GM12878 (cell line): ENCODE data around the gene ERCC5. TPM values are rescaled to one million over a fixed set of nuclear protein-coding genes. Genes with fewer than 3 reads are reported as not detected.

Experiments used
- JUND ChIP-seq: IDR thresholded peaks from 2 replicates; pipeline ENCODE4 v1.6.1; 2012; ENCODE audit warnings: low read depth, mild to moderate bottlenecking, low read length, improper control_type of control experiment, moderate library complexity
- RAD21 ChIP-seq: IDR thresholded peaks from 2 replicates; pipeline ENCODE4 v1.6.1; 2011; ENCODE audit warnings: mild to moderate bottlenecking, low read depth, low read length, moderate library complexity; ENCODE audit not compliant: insufficient read depth
- RCOR1 ChIP-seq: conservative IDR thresholded peaks from 2 replicates; pipeline ENCODE4 v1.6.1; 2012; ENCODE audit warnings: low read depth, low read length, improper control_type of control experiment
- RFX5 ChIP-seq: IDR thresholded peaks from 2 replicates; pipeline ENCODE4 v1.6.1; 2011; ENCODE audit warnings: low read depth, low read length, improper control_type of control experiment
- SMAD1 ChIP-seq: fragments of 450-650 bp; IDR thresholded peaks from 2 replicates; pipeline ENCODE4 v1.6.1; 2018; ENCODE audit warnings: mild to moderate bottlenecking, low read depth; ENCODE audit not compliant: partially characterized antibody
- TCF12 ChIP-seq: IDR thresholded peaks from 2 replicates; pipeline ENCODE4 v1.6.1; 2011; ENCODE audit warnings: low read depth, mild to moderate bottlenecking, low read length
- polyA plus RNA-seq, 11 experiments: library from polyadenylated mRNA; depleted of rRNA in 4 of 11; unstranded in 6 of 11; stranded (reverse) in 5 of 11; fragments of >200 nt; fragmentation: Nextera tagmentation in 4 of 11; fragmentation: Illumina TruSeq in 1 of 11; extraction: Ambion mirVana in 4 of 11; extraction: Trizol in 1 of 11; gene quantifications; 1 replicate in 1 of 11; 2 replicates in 10 of 11; pipeline versions ENCODE4 v1.2.1 to v1.2.3, GENCODE V29; 2011 to 2016; ENCODE audit warnings: inconsistent platforms in 2 of 11, missing spikeins in 2 of 11, low read depth in 1 of 11
- total RNA-seq, 4 experiments: library from RNA; depleted of rRNA in 3 of 4; stranded (reverse); fragments of >200 nt in 3 of 4; fragmentation: Illumina TruSeq in 1 of 4; extraction: Trizol in 1 of 4; gene quantifications; 2 replicates each; pipeline versions ENCODE4 v1.2.1 to v1.2.3, GENCODE V29; 2013 to 2021
- TF ChIP-seq, protein P1 (sequence below): IDR thresholded peaks from 2 replicates; pipeline ENCODE4 v1.6.1; 2012; ENCODE audit warnings: improper control_type of control experiment, low read depth, low read length; ENCODE audit not compliant: insufficient replicate concordance
- TF ChIP-seq, protein P2 (sequence below): fragments of 450-650 bp; IDR thresholded peaks from 2 replicates; pipeline ENCODE4 v1.6.1; 2017; ENCODE audit warnings: mild to moderate bottlenecking, moderate library complexity

ERCC5 gene
- total and polyA plus RNA-seq, 10 of the 15 experiments (the other 5 are each of a cell fraction or from before 2014, with no cell fraction given): 11.7 to 59.2 (median 41.6) TPM

DNA sequence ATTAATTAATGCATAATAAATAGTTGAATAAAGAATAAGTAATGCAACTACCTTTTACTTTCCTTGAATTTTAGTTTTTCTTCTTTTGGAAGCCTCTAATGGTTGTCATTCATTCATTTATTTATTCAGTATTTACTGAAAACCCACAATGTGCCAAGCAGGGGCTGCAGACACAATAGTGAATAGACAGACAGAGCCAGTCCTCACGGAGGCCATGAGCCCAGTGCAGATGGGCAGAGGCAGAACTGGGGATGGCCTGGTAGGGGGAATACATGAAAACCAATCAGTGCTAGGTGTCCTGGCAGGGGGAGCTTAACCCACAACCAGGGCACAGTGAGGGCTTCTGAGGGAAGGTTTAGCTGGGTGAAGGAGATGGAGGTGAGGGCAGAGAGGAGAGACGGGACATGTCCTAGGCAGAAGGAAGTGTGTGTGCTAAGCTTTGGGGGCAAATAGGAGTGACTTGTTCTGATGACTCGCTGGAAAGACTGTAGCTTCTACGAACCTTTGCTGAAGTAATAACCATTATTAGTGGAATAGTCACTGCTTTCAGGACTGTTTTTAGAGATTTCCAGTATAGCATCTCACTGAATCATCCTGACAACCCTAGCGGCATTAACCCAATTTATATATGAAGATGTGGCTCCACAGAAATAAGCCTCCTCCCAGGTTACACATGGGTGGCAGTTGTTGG lies 55.9 kb downstream of the ERCC5 start (continued):
- TF ChIP-seq, protein P1, sequence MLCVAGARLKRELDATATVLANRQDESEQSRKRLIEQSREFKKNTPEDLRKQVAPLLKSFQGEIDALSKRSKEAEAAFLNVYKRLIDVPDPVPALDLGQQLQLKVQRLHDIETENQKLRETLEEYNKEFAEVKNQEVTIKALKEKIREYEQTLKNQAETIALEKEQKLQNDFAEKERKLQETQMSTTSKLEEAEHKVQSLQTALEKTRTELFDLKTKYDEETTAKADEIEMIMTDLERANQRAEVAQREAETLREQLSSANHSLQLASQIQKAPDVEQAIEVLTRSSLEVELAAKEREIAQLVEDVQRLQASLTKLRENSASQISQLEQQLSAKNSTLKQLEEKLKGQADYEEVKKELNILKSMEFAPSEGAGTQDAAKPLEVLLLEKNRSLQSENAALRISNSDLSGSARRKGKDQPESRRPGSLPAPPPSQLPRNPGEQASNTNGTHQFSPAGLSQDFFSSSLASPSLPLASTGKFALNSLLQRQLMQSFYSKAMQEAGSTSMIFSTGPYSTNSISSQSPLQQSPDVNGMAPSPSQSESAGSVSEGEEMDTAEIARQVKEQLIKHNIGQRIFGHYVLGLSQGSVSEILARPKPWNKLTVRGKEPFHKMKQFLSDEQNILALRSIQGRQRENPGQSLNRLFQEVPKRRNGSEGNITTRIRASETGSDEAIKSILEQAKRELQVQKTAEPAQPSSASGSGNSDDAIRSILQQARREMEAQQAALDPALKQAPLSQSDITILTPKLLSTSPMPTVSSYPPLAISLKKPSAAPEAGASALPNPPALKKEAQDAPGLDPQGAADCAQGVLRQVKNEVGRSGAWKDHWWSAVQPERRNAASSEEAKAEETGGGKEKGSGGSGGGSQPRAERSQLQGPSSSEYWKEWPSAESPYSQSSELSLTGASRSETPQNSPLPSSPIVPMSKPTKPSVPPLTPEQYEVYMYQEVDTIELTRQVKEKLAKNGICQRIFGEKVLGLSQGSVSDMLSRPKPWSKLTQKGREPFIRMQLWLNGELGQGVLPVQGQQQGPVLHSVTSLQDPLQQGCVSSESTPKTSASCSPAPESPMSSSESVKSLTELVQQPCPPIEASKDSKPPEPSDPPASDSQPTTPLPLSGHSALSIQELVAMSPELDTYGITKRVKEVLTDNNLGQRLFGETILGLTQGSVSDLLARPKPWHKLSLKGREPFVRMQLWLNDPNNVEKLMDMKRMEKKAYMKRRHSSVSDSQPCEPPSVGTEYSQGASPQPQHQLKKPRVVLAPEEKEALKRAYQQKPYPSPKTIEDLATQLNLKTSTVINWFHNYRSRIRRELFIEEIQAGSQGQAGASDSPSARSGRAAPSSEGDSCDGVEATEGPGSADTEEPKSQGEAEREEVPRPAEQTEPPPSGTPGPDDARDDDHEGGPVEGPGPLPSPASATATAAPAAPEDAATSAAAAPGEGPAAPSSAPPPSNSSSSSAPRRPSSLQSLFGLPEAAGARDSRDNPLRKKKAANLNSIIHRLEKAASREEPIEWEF: no peak
- TF ChIP-seq RCOR1 (no peak), TCF12 (no peak), RAD21 (no peak), RFX5 (no peak), SMAD1 (no peak), JUND (no peak)
- TF ChIP-seq, protein P2, sequence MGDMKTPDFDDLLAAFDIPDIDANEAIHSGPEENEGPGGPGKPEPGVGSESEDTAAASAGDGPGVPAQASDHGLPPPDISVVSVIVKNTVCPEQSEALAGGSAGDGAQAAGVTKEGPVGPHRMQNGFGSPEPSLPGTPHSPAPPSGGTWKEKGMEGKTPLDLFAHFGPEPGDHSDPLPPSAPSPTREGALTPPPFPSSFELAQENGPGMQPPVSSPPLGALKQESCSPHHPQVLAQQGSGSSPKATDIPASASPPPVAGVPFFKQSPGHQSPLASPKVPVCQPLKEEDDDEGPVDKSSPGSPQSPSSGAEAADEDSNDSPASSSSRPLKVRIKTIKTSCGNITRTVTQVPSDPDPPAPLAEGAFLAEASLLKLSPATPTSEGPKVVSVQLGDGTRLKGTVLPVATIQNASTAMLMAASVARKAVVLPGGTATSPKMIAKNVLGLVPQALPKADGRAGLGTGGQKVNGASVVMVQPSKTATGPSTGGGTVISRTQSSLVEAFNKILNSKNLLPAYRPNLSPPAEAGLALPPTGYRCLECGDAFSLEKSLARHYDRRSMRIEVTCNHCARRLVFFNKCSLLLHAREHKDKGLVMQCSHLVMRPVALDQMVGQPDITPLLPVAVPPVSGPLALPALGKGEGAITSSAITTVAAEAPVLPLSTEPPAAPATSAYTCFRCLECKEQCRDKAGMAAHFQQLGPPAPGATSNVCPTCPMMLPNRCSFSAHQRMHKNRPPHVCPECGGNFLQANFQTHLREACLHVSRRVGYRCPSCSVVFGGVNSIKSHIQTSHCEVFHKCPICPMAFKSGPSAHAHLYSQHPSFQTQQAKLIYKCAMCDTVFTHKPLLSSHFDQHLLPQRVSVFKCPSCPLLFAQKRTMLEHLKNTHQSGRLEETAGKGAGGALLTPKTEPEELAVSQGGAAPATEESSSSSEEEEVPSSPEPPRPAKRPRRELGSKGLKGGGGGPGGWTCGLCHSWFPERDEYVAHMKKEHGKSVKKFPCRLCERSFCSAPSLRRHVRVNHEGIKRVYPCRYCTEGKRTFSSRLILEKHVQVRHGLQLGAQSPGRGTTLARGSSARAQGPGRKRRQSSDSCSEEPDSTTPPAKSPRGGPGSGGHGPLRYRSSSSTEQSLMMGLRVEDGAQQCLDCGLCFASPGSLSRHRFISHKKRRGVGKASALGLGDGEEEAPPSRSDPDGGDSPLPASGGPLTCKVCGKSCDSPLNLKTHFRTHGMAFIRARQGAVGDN: no peak
